HT1080 (cell line): ENCODE measurements around the gene HLA-DRA. TPM values are rescaled to one million over a fixed set of nuclear protein-coding genes. Genes with fewer than 3 reads are reported as not detected.
"Not testable (repeated sequence)": the region's sequence is repeated elsewhere in the genome, so short reads cannot be mapped to it uniquely, and the experiment has no call there.

Source experiments
- DNase-seq: peaks from one replicate; pipeline ENCODE4 v3.0.0-alpha.2; 2015; ENCODE audit warnings: low read depth
- total RNA-seq: library from RNA; depleted of rRNA; stranded (reverse); fragments of >200 nt; shearing (Covaris generic); gene quantifications from 2 replicates; pipeline ENCODE4 v1.2.3, GENCODE V29; 2014; rRNA removed

The HLA-DRA gene
- total RNA-seq, 1 experiment from 2014 or later, result 0.61 TPM

GRCh38 chr6:32473376-32474348 lies 34.0 kb downstream of the HLA-DRA start:
- DNase-seq, result not testable (repeated sequence)

GRCh38 chr6:32475392-32476206 lies 35.9 kb downstream of the HLA-DRA start:
- DNase-seq, result no peak

- no peak for DNase-seq
Observed at GRCh38 chr6:32483968-32484613, 44.4 kb downstream of the HLA-DRA start.

GRCh38 chr6:32484614-32484998 lies 44.9 kb downstream of the HLA-DRA start:
- DNase-seq, result no peak

- no peak for DNase-seq
Observed at GRCh38 chr6:32488083-32488482, 48.4 kb downstream of the HLA-DRA start.

GRCh38 chr6:32491700-32492099 lies 52.0 kb downstream of the HLA-DRA start:
- no peak for DNase-seq

GRCh38 chr6:32492351-32492750 lies 52.7 kb downstream of the HLA-DRA start:
- no peak for DNase-seq

Other genes with a start within 250 kb of the HLA-DRA start
- 28.9 and 31.4 TPM in 2 replicates for gene PBX2, start 249.7 kb upstream of the HLA-DRA start, total RNA-seq
- 59.9 and 80.6 TPM in 2 replicates for gene GPSM3, start 247.2 kb upstream of the HLA-DRA start, total RNA-seq
- gene NOTCH4, start 215.8 kb upstream of the HLA-DRA start, total RNA-seq, result 1.1 and 2.7 TPM in 2 replicates
- not detected in 2 replicates for gene TSBP1, start 68.0 kb upstream of the HLA-DRA start, total RNA-seq
- gene BTNL2, start 32.7 kb upstream of the HLA-DRA start, total RNA-seq, result not detected in 2 replicates
- gene HLA-DRB5, start 90.4 kb downstream of the HLA-DRA start, total RNA-seq, result not detected in 2 replicates
- not detected in 2 replicates for gene HLA-DRB1, start 150.0 kb downstream of the HLA-DRA start, total RNA-seq
- gene HLA-DQA1, start 197.5 kb downstream of the HLA-DRA start, total RNA-seq, result not detected in 2 replicates
- not detected in 2 replicates for gene HLA-DQB1, start 226.8 kb downstream of the HLA-DRA start, total RNA-seq